ENCODE data around the gene POC1A. TPM values are rescaled to one million over a fixed set of nuclear protein-coding genes. Genes with fewer than 3 reads are reported as not detected.

The POC1A gene
- total RNA-seq: 1.8 and 3.2 TPM in 2 replicates

DNA sequence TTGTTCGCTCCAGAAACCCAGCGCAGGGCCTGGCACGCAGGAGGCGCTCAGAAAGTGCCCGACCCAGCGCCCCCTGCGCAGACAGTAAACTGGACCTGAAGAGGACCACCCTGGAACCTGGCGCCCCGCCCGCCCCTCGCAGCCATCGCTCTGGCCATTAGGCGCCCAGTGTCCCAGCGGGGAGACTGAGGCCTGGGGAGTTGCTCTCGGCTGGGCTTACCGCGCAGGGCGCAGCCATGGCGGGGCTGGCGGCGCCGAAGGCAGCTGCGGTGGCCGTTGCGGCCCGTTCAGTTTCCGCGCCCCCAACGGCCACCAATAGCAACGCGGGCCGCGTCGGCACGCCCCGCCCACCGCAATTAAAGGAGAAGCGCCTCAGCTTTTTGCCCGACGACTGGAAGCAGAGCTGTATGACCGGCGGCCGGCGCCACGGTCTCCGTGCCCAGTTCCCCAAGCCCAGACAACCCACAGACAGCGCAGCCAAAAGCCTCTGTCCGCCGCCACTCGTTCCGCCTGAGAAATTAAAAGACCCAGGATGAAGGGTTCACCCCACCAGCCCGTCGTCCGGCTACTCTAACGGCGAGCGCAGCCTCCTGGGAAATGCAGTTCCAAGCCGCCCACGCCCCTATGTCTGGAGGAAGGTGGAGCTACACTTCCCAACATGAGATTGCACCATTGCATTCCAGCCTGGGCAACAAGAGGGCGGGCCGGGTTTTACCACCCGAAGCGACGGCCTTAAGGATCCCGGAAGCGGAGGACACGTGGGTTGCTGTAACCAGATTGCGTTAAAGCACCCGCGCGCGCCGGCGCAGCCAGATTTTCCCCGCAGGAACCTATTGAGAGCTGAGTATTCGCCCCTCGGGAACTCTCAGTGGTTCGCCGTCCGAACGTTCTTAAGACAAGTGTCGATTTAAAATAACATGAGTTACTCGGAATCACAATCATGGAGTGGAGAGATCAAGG is at the start of gene POC1A:
Gene POC1A, minus strand, starts transcription at position 289 of the 960 bp plus-strand sequence. Its CDS starts 51 bp downstream, at position 238.
- peak within 1 kb of the TSS; percentile 98 for H3K4me2 ChIP-seq (ENCODE audit: insufficient read depth, low read length)
- H3K9me3 ChIP-seq (ENCODE audit: low read depth, low read length): no peaks in the 10 kb centered on the region
- peak; percentile 99 for DNase-seq (ENCODE audit: insufficient read length, low spot score, missing footprints)
- H2AFZ ChIP-seq (ENCODE audit: low read length): peak within 1 kb of the TSS; percentile 100
- H3K36me3 ChIP-seq (ENCODE audit: insufficient read depth, low read length): no peaks in the 10 kb centered on the region
- H3K79me2 ChIP-seq (ENCODE audit: insufficient read depth, low read length): peaks cover 36% of the 10 kb centered on the region
- H3K27ac ChIP-seq (ENCODE audit: low read depth, low read length): peak within 1 kb of the TSS; percentile 88
- no peaks in the 10 kb centered on the region for H4K20me1 ChIP-seq (ENCODE audit: insufficient read depth, low read length)
- TF ChIP-seq, protein P1, sequence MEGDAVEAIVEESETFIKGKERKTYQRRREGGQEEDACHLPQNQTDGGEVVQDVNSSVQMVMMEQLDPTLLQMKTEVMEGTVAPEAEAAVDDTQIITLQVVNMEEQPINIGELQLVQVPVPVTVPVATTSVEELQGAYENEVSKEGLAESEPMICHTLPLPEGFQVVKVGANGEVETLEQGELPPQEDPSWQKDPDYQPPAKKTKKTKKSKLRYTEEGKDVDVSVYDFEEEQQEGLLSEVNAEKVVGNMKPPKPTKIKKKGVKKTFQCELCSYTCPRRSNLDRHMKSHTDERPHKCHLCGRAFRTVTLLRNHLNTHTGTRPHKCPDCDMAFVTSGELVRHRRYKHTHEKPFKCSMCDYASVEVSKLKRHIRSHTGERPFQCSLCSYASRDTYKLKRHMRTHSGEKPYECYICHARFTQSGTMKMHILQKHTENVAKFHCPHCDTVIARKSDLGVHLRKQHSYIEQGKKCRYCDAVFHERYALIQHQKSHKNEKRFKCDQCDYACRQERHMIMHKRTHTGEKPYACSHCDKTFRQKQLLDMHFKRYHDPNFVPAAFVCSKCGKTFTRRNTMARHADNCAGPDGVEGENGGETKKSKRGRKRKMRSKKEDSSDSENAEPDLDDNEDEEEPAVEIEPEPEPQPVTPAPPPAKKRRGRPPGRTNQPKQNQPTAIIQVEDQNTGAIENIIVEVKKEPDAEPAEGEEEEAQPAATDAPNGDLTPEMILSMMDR (IDR thresholded peaks at IDR 0.05; ENCODE audit: extremely low read depth, low read depth, low read length): no peak
- peaks cover 15% of the 10 kb centered on the region for H3K4me1 ChIP-seq (ENCODE audit: insufficient read depth, low read length)
- peak within 1 kb of the TSS; percentile 96 for H3K4me3 ChIP-seq (ENCODE audit: insufficient read depth, low read length)
- H3K27me3 ChIP-seq (ENCODE audit: insufficient read depth, low read length): no peaks in the 10 kb centered on the region

DNA sequence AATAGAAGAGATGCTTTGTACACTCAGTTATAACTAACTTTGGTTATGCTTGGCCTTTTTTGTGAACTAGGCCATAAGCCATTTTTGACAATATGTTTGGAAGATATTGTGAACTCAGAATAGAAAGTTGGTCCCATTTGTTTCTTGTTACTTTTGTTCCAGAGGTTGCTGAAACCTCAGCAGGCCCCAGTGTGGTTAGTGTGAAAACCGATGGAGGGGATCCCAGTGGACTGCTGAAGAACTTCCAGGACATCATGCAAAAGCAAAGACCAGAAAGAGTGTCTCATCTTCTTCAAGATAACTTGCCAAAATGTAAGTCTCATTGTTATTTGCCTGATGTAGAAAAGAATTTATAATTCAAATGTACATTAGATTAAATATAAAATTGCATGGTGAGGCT is 49.5 kb upstream of the POC1A start:
- Histone ChIP-seq H3K79me2 (ENCODE audit: insufficient read depth, low read length) (peaks cover 11% of the 10 kb centered on the region), H3K9me3 (ENCODE audit: low read depth, low read length) (no peaks in the 10 kb centered on the region), H3K36me3 (ENCODE audit: insufficient read depth, low read length) (peaks cover 83% of the 10 kb centered on the region), H3K4me1 (ENCODE audit: insufficient read depth, low read length) (peaks cover 12% of the 10 kb centered on the region), H3K27ac (ENCODE audit: low read depth, low read length) (no peak overlapping the region), H3K4me3 (ENCODE audit: insufficient read depth, low read length) (no peak overlapping the region), H3K4me2 (ENCODE audit: insufficient read depth, low read length) (no peak overlapping the region), H4K20me1 (ENCODE audit: insufficient read depth, low read length) (peaks cover 11% of the 10 kb centered on the region), H2AFZ (ENCODE audit: low read length) (no peak overlapping the region), H3K27me3 (ENCODE audit: insufficient read depth, low read length) (no peaks in the 10 kb centered on the region)
- TF ChIP-seq, protein P1 (IDR thresholded peaks at IDR 0.05; ENCODE audit: extremely low read depth, low read depth, low read length): no peak
- DNase-seq (ENCODE audit: insufficient read length, low spot score, missing footprints): no peak

DNA sequence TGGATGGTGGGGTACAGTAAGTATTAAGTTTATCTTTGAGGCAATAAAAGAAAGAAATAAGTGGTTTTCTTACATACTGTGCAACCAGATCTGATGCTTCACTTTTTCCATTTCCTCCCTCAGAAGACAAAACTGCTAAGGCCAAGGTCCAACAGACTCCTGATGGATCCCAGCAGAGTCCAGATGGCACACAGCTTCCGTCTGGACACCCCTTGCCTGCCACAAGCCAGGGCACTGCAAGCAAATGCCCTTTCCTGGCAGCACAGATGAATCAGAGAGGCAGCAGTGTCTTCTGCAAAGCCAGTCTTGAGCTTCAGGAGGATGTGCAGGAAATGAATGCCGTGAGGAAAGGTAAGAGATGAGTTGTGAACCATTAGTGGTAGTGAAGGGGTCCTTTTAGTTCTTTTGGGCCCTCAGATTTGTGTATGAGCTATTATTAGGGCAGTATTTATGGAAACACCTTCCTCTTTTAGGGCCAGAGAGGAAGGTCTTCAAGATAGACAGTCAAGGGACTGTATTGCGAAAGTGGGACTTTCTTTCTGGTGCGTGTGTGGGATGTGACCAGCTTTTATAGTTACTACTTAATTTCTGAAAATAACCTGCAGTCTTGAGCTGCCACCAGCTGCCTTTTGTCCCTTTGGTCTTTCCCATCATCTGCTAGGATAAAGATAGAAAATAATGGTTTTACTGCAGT is 48.3 kb upstream of the POC1A start:
- Histone ChIP-seq H3K4me1 (ENCODE audit: insufficient read depth, low read length) (peaks cover 18% of the 10 kb centered on the region), H3K4me2 (ENCODE audit: insufficient read depth, low read length) (no peak overlapping the region), H2AFZ (ENCODE audit: low read length) (no peak overlapping the region), H3K27ac (ENCODE audit: low read depth, low read length) (no peak overlapping the region), H3K36me3 (ENCODE audit: insufficient read depth, low read length) (peaks cover 71% of the 10 kb centered on the region), H4K20me1 (ENCODE audit: insufficient read depth, low read length) (peaks cover 12% of the 10 kb centered on the region), H3K27me3 (ENCODE audit: insufficient read depth, low read length) (no peaks in the 10 kb centered on the region), H3K79me2 (ENCODE audit: insufficient read depth, low read length) (peaks cover 19% of the 10 kb centered on the region), H3K4me3 (ENCODE audit: insufficient read depth, low read length) (no peak overlapping the region), H3K9me3 (ENCODE audit: low read depth, low read length) (no peaks in the 10 kb centered on the region)
- TF ChIP-seq, protein P1 (IDR thresholded peaks at IDR 0.05; ENCODE audit: extremely low read depth, low read depth, low read length): no peak
- no peak for DNase-seq (ENCODE audit: insufficient read length, low spot score, missing footprints)
